ENCODE data around the gene AVPI1. TPM values are rescaled to one million over a fixed set of nuclear protein-coding genes. Genes with fewer than 3 reads are reported as not detected.

The AVPI1 gene
- total RNA-seq, 1 donor from 2014 or later, result 6.7 TPM

- H3K27me3 ChIP-seq (ENCODE audit: low read depth), result no peaks in the 10 kb centered on the region
- H3K36me3 ChIP-seq, result no peaks in the 10 kb centered on the region
- DNase-seq, result no peak
- intact Hi-C loops (cut with micrococcal nuclease), result no loop called here
- H3K9me3 ChIP-seq (replicated peaks), result no peaks in the 10 kb centered on the region
- TF ChIP-seq, protein P1, sequence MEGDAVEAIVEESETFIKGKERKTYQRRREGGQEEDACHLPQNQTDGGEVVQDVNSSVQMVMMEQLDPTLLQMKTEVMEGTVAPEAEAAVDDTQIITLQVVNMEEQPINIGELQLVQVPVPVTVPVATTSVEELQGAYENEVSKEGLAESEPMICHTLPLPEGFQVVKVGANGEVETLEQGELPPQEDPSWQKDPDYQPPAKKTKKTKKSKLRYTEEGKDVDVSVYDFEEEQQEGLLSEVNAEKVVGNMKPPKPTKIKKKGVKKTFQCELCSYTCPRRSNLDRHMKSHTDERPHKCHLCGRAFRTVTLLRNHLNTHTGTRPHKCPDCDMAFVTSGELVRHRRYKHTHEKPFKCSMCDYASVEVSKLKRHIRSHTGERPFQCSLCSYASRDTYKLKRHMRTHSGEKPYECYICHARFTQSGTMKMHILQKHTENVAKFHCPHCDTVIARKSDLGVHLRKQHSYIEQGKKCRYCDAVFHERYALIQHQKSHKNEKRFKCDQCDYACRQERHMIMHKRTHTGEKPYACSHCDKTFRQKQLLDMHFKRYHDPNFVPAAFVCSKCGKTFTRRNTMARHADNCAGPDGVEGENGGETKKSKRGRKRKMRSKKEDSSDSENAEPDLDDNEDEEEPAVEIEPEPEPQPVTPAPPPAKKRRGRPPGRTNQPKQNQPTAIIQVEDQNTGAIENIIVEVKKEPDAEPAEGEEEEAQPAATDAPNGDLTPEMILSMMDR (IDR thresholded peaks at IDR 0.05; ENCODE audit: borderline replicate concordance), result no peak
- peak overlapping the region; percentile 96 for H3K27ac ChIP-seq (replicated peaks)
- H3K4me1 ChIP-seq, result peaks cover 52% of the 10 kb centered on the region
- no peak overlapping the region for H3K4me3 ChIP-seq
Observed at GRCh38 chr10:97711640-97712572, 24.9 kb upstream of the AVPI1 start.

DNA sequence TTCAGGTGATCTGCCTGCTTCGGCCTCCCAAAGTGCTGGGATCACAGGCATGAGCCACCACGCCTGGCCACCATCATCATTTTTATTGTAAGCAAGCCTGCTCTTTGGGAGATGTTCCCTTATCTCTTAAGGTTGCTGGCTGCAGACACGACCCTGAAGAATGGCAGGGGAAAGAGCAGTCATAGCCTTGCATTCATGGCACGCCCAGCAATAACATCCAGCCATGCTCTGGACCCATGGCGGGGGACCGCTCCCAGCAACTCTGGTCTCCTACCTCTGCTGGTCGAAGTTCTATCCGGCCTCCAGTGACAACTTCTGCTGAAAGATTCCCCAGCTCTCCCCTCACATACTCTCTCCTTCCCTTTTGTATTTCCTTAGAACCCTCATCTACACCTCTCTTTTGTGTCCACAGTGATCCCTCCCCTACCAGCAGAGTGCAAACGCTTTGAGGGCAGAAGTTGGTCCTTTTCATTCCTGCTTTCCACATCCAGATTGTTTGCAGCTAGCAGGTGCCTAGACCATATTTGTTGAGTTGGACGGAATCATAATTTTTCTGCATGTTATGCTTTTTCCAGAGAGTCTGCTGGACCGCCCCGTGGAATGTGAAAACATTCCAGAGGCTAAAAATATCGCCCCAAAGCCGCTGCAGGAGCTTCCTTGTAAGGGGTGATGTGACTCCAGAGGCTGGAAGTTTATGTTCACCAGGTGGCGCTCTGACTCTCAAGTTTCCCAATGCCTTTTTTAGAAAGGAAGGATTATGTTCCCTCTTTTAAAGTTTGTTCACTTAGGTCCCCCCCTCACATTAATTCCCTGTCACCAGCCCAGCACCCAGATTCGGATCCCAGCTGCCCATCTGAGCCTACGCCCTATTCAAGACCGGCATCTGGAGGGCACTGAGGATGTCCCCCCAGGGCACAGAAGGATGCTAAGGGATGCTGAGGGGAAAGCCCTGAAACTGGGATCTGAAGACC, 22.2 kb upstream of the AVPI1 start:
- H3K4me1 ChIP-seq, result peaks cover 26% of the 10 kb centered on the region
- H3K27me3 ChIP-seq (ENCODE audit: low read depth), result no peaks in the 10 kb centered on the region
- H3K9me3 ChIP-seq (replicated peaks), result no peaks in the 10 kb centered on the region
- no peak overlapping the region for H3K27ac ChIP-seq (replicated peaks)
- no peak overlapping the region for H3K4me3 ChIP-seq
- intact Hi-C loops (cut with micrococcal nuclease), result no loop called here
- TF ChIP-seq, protein P1 (IDR thresholded peaks at IDR 0.05; ENCODE audit: borderline replicate concordance), result peak; percentile 79
- DNase-seq, result peak; percentile 59
- H3K36me3 ChIP-seq, result no peaks in the 10 kb centered on the region

DNA sequence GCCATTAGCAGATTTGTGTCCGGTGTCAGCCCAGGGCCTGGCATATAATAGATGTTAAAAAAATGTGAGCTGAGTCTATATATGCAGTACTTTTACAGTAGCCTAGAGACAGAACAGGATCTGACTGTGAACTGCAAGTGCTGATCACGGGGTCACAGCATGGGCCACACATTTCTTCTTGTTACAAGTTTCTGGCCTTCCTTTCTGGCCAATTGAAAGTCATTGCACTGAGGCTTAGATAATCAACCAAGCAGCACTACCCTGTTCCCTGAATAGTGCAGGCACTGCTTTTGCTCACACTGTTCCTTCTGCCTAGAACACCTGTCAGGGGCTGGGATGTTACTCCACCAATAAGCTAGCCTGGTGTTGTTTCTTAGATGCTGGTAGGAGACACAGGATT, 21.1 kb upstream of the AVPI1 start:
- Histone ChIP-seq H3K27ac (replicated peaks) (no peak overlapping the region), H3K27me3 (ENCODE audit: low read depth) (no peaks in the 10 kb centered on the region), H3K4me1 (peaks cover 17% of the 10 kb centered on the region), H3K9me3 (replicated peaks) (no peaks in the 10 kb centered on the region), H3K4me3 (no peak overlapping the region), H3K36me3 (no peaks in the 10 kb centered on the region)
- DNase-seq, result no peak
- intact Hi-C loops (cut with micrococcal nuclease), result no loop called here
- TF ChIP-seq, protein P1 (IDR thresholded peaks at IDR 0.05; ENCODE audit: borderline replicate concordance), result no peak

- no peaks in the 10 kb centered on the region for H3K27me3 ChIP-seq (ENCODE audit: low read depth)
- H3K27ac ChIP-seq (replicated peaks), result no peak overlapping the region
- no peak overlapping the region for H3K4me3 ChIP-seq
- no peaks in the 10 kb centered on the region for H3K9me3 ChIP-seq (replicated peaks)
- TF ChIP-seq, protein P1 (IDR thresholded peaks at IDR 0.05; ENCODE audit: borderline replicate concordance), result no peak
- no peaks in the 10 kb centered on the region for H3K36me3 ChIP-seq
- no peak for DNase-seq
- intact Hi-C loops (cut with micrococcal nuclease), result no loop called here
- H3K4me1 ChIP-seq, result peaks cover 12% of the 10 kb centered on the region
Observed at GRCh38 chr10:97707134-97707861, 20.3 kb upstream of the AVPI1 start.

Measured in left ventricle myocardium inferior (tissue), 1 donor.